PC-9 (cell line): ENCODE results near the gene LRRFIP1. TPM values are rescaled to one million over a fixed set of nuclear protein-coding genes. Genes with fewer than 3 reads are reported as not detected.
"Not testable (repeated sequence)": the region's sequence is repeated elsewhere in the genome, so short reads cannot be mapped to it uniquely, and the experiment has no call there.

Source experiments
- BruUV-seq: library from RNA; stranded (reverse); fragments of 400-500 nt; replicated peaks from 2 replicates; lab custom pipeline; 2021; lab: Mats Ljungman, UMichigan
- CTCF ChIA-PET: fragments of 300-600 bp; sonication (Branson Sonifier 250); formaldehyde crosslinking; loops from one replicate; lab custom pipeline; 2022; ENCODE audit warnings: antibody characterized with exemption; lab: Charles Lee
- POLR2A ChIA-PET: fragments of 300-600 bp; sonication (Branson Sonifier 250); formaldehyde crosslinking; loops from one replicate; lab custom pipeline; 2022; ENCODE audit warnings: antibody characterized with exemption; ENCODE audit not compliant: unreplicated experiment; lab: Charles Lee
- DNase-seq, 2 experiments: peaks; one replicate each; pipeline versions ENCODE4 v3.0.0 to v3.0.0-alpha.2; 2015 to 2022; ENCODE audit warnings: mixed read lengths in 1 of 2
- H2AFZ ChIP-seq: fragments of 200-600 bp; sonication (generic); 2 replicates; pipeline ENCODE4 v1.8.1; 2017; ENCODE audit warnings: antibody characterized with exemption
- H3F3A ChIP-seq: fragments of 200-600 bp; sonication (generic); 2 replicates; pipeline ENCODE4 v1.8.1; 2017; ENCODE audit warnings: antibody characterized with exemption, mild to moderate bottlenecking, low read depth; ENCODE audit not compliant: insufficient read depth
- H3K27ac ChIP-seq: fragments of 200-600 bp; sonication (generic); 2 replicates; pipeline ENCODE4 v1.6.1; 2016; ENCODE audit warnings: mixed run types
- H3K27me3 ChIP-seq: fragments of 200-600 bp; sonication (generic); 2 replicates; pipeline ENCODE4 v1.6.1; 2016; ENCODE audit warnings: low read depth, mixed run types; ENCODE audit not compliant: insufficient read depth
- H3K36me3 ChIP-seq: fragments of 200-600 bp; sonication (generic); 2 replicates; pipeline ENCODE4 v1.6.1; 2016; ENCODE audit warnings: low read depth, mixed run types
- H3K4me1 ChIP-seq: fragments of 200-600 bp; sonication (generic); replicated peaks from 2 replicates; pipeline ENCODE4 v1.6.1; 2016; ENCODE audit warnings: mixed run types; ENCODE audit not compliant: insufficient read depth
- H3K4me2 ChIP-seq: fragments of 200-600 bp; sonication (generic); 2 replicates; pipeline ENCODE4 v1.6.1; 2017; ENCODE audit warnings: mixed run types
- H3K4me3 ChIP-seq: fragments of 200-600 bp; sonication (generic); 2 replicates; pipeline ENCODE4 v1.6.1; 2016; ENCODE audit warnings: mixed run types
- H3K79me2 ChIP-seq: fragments of 200-600 bp; sonication (generic); 2 replicates; pipeline ENCODE4 v1.6.1; 2017; ENCODE audit warnings: low read depth, mixed run types
- H3K9me2 ChIP-seq: fragments of 200-600 bp; sonication (generic); 2 replicates; pipeline ENCODE4 v1.8.1; 2017; ENCODE audit warnings: mild to moderate bottlenecking; ENCODE audit not compliant: insufficient read depth
- H3K9me3 ChIP-seq: fragments of 200-600 bp; sonication (generic); 2 replicates; pipeline ENCODE4 v1.8.1; 2016; ENCODE audit warnings: low read depth; ENCODE audit not compliant: insufficient read depth
- H4K20me1 ChIP-seq: fragments of 200-600 bp; sonication (generic); 2 replicates; pipeline ENCODE4 v1.8.1; 2017; ENCODE audit not compliant: insufficient read depth
- EZH2 ChIP-seq: fragments of 200-600 bp; sonication (generic); IDR thresholded peaks from 2 replicates; pipeline ENCODE4 v1.8.0; 2017; ENCODE audit warnings: antibody characterized with exemption, low read depth
- intact Hi-C: fragments of 100-400 bp; cut with micrococcal nuclease; formaldehyde crosslinking; loops from one replicate; pipeline ENCODE4 v1.10.0; 2022; ENCODE audit not compliant: unreplicated experiment
- total RNA-seq: library from RNA; stranded (reverse); gene quantifications from 2 replicates; pipeline ENCODE4 v1.2.3, GENCODE V29; 2021
- TF ChIP-seq, protein P1 (sequence below): fragments of 200-600 bp; sonication (generic); conservative IDR thresholded peaks from 2 replicates; pipeline ENCODE4 v1.6.1; 2017; ENCODE audit warnings: mixed run types, antibody characterized with exemption, mild to moderate bottlenecking, moderate library complexity

LRRFIP1 gene
- total RNA-seq, 1 experiment from 2014 or later: 238 TPM

DNA sequence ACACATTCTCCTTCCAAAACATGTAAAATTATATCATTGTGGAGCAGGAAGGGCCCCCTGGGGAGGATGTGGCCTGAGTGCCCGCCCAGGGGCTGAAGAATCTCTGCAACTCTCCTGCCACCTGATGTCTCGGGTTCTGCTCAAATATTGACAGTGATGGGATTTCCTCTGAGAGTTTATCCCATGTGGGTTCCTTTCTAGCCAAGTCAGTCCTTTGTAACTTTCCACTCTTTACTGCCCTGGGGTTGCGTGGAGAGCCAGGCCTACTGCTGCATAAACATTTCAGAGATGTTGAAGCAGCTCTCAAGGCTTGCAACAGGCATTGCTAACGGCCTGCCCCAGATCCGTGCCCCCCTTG, 32.9 kb upstream of the LRRFIP1 start:
- Histone ChIP-seq H3K4me2 (no peak overlapping the region), H3K4me1 (peaks cover 10% of the 10 kb centered on the region), H4K20me1 (no peaks in the 10 kb centered on the region), H3K27ac (no peak overlapping the region), H3K36me3 (no peaks in the 10 kb centered on the region), H3K79me2 (peaks cover 13% of the 10 kb centered on the region), H3K9me2 (no peaks in the 10 kb centered on the region), H2AFZ (no peak overlapping the region), H3K9me3 (no peaks in the 10 kb centered on the region), H3K4me3 (no peak overlapping the region), H3F3A (peaks cover 30% of the 10 kb centered on the region), H3K27me3 (no peaks in the 10 kb centered on the region)
- no TSS peak for BruUV-seq
- no peak for DNase-seq
- ChIA-PET CTCF (no interaction called here), POLR2A (no interaction called here)
- TF ChIP-seq EZH2: no peak
- intact Hi-C loops: loop anchor here (5.0 to 10.0 kb wide), 2 partner anchors 270 to 663 kb away; no protein-coding TSS in a partner anchor

DNA sequence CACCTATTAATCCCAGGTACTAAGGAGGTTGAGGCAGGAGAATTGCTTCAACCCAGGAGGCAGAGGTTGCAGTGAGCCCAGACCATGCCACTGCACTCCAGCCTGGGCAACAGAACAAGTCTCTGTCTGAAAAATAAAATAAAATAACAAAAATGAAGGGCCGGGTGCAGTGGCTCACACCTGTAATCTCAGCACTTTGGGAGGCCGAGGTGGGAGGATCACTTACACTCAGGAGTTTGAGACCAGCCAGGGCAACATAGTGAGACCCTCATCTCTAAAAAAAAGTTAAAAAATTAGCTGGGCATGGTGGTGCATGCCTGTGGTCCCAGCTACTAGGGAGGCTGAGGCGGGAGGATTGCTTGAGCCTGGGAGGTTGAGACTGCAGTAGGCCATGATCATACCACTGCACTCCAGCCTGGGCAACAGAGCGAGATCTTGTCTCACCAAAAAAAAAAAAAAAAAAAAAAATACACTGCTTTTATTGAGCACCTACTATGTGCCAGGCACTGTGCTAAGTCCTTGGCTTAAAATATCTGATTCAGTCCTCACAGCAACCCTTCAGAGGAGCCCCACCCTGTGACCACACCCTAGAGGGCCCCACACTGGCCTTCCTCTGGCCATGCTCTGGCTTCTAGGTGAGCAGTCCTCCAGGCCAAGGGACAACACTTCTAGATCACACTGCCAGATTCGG, 31.4 kb upstream of the LRRFIP1 start:
- CTCF ChIA-PET, H3K4me1 ChIP-seq, H4K20me1 ChIP-seq, DNase-seq, H2AFZ ChIP-seq, H3K36me3 ChIP-seq, H3K4me3 ChIP-seq, BruUV-seq, H3K9me3 ChIP-seq, H3K27ac ChIP-seq, H3K4me2 ChIP-seq, H3K79me2 ChIP-seq, H3K27me3 ChIP-seq, H3K9me2 ChIP-seq: not testable (repeated sequence)
- POLR2A ChIA-PET: interaction anchor here (0.6 kb wide), 1 partner anchor 180 kb away, joined by 4 read pairs; no protein-coding TSS in a partner anchor
- peaks cover 15% of the 10 kb centered on the region; the same call in 1 of the 2 replicates for H3F3A ChIP-seq
- intact Hi-C loops: loop anchor here (10.0 kb wide), 1 partner anchor 269 kb away; no protein-coding TSS in a partner anchor

DNA sequence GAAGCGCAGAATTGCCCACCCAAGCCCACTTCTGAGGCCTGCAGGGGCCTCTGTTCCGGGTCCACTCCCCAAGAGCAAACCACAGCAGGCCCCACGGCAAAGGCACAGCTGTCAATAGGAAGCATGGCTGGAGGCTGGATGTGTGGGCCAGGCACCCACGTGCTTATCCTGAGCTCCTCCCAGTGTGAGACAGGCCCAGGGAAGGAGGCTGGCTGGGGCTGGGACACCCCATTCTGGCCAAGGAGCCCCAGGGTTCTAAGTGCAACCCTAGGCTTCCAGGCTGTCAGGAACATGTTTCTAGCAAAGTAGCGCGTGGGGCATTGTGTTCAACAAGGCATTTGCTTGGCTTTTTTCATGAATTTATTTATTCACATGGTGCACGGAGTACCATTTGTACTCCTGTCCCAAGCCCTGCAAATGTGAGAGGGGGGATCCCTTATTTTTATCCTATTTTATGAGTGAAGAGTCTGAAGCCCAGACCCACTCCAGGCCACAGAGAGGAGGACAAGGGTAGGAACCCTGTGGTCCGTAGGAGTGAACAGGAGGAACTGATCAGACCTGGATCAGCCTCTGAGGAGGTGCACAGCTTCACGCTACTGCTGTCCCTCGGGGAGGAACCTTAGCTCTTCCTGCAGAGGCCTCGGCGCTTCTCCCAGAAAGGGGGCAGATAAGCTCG, 30.7 kb upstream of the LRRFIP1 start:
- peaks cover 8% of the 10 kb centered on the region; the same call in 1 of the 2 replicates for H3F3A ChIP-seq
- H2AFZ ChIP-seq: no peak overlapping the region
- TF ChIP-seq EZH2: no peak
- TF ChIP-seq, protein P1, sequence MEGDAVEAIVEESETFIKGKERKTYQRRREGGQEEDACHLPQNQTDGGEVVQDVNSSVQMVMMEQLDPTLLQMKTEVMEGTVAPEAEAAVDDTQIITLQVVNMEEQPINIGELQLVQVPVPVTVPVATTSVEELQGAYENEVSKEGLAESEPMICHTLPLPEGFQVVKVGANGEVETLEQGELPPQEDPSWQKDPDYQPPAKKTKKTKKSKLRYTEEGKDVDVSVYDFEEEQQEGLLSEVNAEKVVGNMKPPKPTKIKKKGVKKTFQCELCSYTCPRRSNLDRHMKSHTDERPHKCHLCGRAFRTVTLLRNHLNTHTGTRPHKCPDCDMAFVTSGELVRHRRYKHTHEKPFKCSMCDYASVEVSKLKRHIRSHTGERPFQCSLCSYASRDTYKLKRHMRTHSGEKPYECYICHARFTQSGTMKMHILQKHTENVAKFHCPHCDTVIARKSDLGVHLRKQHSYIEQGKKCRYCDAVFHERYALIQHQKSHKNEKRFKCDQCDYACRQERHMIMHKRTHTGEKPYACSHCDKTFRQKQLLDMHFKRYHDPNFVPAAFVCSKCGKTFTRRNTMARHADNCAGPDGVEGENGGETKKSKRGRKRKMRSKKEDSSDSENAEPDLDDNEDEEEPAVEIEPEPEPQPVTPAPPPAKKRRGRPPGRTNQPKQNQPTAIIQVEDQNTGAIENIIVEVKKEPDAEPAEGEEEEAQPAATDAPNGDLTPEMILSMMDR: no peak
- H3K9me3 ChIP-seq: no peaks in the 10 kb centered on the region
- H3K4me2 ChIP-seq: no peak overlapping the region
- H3K4me3 ChIP-seq: no peak overlapping the region
- H3K4me1 ChIP-seq: peaks cover 9% of the 10 kb centered on the region
- POLR2A ChIA-PET: interaction anchor here (0.6 kb wide), 1 partner anchor 180 kb away, joined by 4 read pairs; no protein-coding TSS in a partner anchor
- DNase-seq: no peak
- no peaks in the 10 kb centered on the region for H3K27me3 ChIP-seq
- H3K36me3 ChIP-seq: no peaks in the 10 kb centered on the region
- no peak overlapping the region for H3K27ac ChIP-seq
- H3K9me2 ChIP-seq: no peaks in the 10 kb centered on the region
- intact Hi-C loops: loop anchor here (10.0 kb wide), 1 partner anchor 268 kb away; no protein-coding TSS in a partner anchor
- H3K79me2 ChIP-seq: peaks cover 8% of the 10 kb centered on the region
- CTCF ChIA-PET: no interaction called here
- no TSS peak for BruUV-seq
- no peaks in the 10 kb centered on the region for H4K20me1 ChIP-seq
